Activated naive CD8-positive, alpha-beta T cell treated with anti-CD3 and anti-CD28 coated beads, Interleukin-2, amount 50 U/mL, for 24 hours (primary cell): ENCODE data around the gene SNX24.

Experiments
- ATAC-seq: fragments of 150-1000 bp; cut with Tn5 transposase; one replicate; pipeline ENCODE4 v1.10.0; 2021
- DNase-seq: peaks from one replicate; pipeline ENCODE4 v3.0.0; 2021
- H3K27ac Mint-ChIP-seq: one replicate; pipeline ENCODE4 v1.8.0; 2021; ENCODE audit warnings: mild to moderate bottlenecking, mixed read lengths
- H3K27me3 Mint-ChIP-seq: one replicate; pipeline ENCODE4 v1.8.0; 2021; ENCODE audit warnings: mixed read lengths
- H3K36me3 Mint-ChIP-seq: one replicate; pipeline ENCODE4 v1.8.0; 2021; ENCODE audit warnings: low read depth, mixed read lengths
- H3K4me1 Mint-ChIP-seq: one replicate; pipeline ENCODE4 v1.8.0; 2021; ENCODE audit warnings: mixed read lengths
- H3K4me3 Mint-ChIP-seq: one replicate; pipeline ENCODE4 v1.8.0; 2021; ENCODE audit warnings: mild to moderate bottlenecking, moderate library complexity, mixed read lengths
- H3K9me3 Mint-ChIP-seq: one replicate; pipeline ENCODE4 v1.8.0; 2021; ENCODE audit warnings: mixed read lengths

The SNX24 gene, protein sequence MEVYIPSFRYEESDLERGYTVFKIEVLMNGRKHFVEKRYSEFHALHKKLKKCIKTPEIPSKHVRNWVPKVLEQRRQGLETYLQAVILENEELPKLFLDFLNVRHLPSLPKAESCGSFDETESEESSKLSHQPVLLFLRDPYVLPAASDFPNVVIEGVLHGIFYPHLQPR

DNA sequence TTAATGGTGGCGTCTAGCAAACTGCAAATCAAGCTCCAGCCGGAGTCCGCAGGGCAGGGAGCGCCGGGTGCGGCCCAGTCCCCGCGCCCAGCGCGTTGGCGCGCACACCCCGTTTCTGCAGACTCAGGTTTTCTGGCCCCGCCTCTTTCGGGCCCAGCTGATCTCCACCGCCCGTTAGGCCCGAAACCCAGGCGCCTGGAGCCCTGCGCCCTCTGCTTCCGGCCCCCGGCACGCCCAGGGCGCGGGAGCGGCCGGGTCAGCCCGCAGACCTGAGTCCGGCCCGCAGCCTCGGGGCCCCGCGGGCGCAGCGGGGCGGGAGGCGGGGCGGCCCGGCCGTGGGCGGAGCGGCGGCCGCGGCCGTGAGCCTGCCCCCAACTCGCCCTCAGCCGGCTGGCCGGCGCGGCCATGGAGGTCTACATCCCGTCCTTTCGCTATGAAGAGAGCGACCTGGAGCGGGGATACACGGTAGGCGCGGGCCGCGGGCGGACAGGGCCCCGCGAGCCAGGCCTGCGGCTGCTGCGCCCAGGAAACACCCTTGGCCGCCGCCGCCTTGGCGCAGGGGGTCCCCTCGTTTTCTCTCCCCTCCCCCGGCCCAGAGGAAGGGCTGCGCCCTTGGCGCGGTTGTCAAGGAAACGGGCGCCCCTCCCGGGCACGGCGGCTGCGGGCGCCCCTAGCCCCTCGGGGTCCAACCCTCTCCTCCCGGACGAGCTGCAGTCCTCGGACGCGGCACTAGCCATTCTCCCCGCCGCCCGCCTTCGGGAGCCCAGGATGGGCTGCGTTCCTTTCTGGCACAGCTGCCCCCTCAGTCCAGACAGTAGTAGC is at the start of gene SNX24:
Gene SNX24, plus strand, starts transcription at position 385 of the 822 bp plus-strand sequence. Its CDS starts 21 bp downstream, at position 406.
- no peaks in the 10 kb centered on the region for H3K36me3 Mint-ChIP-seq
- peaks cover 18% of the 10 kb centered on the region for H3K4me1 Mint-ChIP-seq
- H3K27me3 Mint-ChIP-seq: peaks cover 8% of the 10 kb centered on the region
- H3K4me3 Mint-ChIP-seq: peak within 1 kb of the TSS; percentile 84
- peak within 1 kb of the TSS; percentile 69 for H3K27ac Mint-ChIP-seq
- no peaks in the 10 kb centered on the region for H3K9me3 Mint-ChIP-seq
- peak; percentile 89 for ATAC-seq
- DNase-seq: peak; percentile 71

DNA sequence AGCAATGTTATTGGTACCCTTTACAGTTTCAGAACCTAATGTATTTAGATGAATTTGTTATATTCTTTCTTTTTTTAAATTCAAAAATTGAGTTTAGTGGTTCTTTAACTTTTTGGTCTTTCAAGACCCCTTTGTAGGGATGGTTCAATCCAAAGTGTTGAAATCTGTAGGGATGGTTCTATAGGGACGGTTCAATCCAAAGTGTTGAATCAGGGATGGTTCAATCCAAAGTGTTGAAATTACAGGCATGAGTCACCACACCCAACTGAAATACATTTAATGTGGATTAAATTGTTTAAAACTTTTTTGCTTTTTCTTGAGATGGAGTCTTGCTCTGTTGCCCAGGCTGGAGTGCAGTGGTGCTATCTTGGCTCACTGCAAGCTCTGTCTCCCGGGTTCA is 39.9 kb upstream of the SNX24 start:
- H3K36me3 Mint-ChIP-seq: peaks cover 45% of the 10 kb centered on the region

DNA sequence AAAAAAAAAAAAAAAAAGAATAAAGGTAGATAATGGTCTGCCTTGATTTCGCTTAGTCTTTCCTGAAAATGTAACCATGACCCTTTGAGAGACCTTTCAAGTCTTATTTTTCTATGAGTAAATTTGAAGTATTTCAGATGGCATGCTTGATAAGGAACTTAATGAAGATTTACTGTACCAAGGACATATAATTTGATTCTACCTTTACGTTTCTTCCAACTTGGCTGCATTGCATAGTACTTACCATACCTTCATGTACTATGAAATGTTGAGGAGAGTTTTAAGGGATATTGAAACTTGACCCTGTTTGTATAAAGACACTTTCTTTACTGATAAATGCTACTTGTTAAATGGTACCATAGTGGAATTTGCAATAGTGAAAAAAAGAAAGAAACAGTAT is 35.0 kb upstream of the SNX24 start:
- Mint-ChIP-seq H3K4me3 (no peak overlapping the region), H3K36me3 (peaks cover 26% of the 10 kb centered on the region), H3K4me1 (no peaks in the 10 kb centered on the region), H3K27me3 (no peaks in the 10 kb centered on the region), H3K9me3 (no peaks in the 10 kb centered on the region), H3K27ac (no peak overlapping the region)
- ATAC-seq: no peak
- no peak for DNase-seq

More for the DNA sequence above, 39.9 kb upstream of the SNX24 start:
- Mint-ChIP-seq H3K4me3 (no peak overlapping the region), H3K27me3 (no peaks in the 10 kb centered on the region), H3K27ac (no peak overlapping the region), H3K9me3 (no peaks in the 10 kb centered on the region), H3K4me1 (no peaks in the 10 kb centered on the region)
- DNase-seq (no peak), ATAC-seq (no peak)

DNA sequence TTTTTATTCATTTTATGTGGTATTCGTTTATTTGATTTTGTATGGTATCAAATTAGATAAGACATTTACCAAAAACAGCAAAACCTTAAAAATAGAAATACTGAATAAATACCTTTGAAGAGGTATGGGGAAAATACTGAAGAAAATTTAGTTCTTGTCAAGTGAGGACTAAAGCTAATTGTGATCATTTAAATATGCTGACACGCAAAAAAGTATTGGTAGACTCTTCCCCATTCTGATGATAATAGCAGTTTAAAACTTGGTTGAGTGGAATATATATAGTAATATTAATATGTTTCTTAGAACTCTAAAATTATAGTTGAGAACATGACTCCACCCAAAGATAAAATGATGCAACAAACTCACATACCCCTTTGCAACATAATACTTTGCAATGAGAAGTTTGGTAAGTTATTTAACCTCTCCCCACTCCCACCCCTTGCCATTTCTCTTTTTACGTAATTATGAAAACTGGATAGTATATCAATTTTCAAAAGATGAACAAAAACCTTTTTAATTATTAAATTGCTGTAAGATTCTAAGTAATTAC is 30.1 kb upstream of the SNX24 start:
- DNase-seq (no peak), ATAC-seq (no peak)
- H3K27me3 Mint-ChIP-seq: no peaks in the 10 kb centered on the region
- H3K36me3 Mint-ChIP-seq: peaks cover 10% of the 10 kb centered on the region
- no peaks in the 10 kb centered on the region for H3K4me1 Mint-ChIP-seq
- no peak overlapping the region for H3K27ac Mint-ChIP-seq
- H3K9me3 Mint-ChIP-seq: no peaks in the 10 kb centered on the region
- H3K4me3 Mint-ChIP-seq: no peak overlapping the region

DNA sequence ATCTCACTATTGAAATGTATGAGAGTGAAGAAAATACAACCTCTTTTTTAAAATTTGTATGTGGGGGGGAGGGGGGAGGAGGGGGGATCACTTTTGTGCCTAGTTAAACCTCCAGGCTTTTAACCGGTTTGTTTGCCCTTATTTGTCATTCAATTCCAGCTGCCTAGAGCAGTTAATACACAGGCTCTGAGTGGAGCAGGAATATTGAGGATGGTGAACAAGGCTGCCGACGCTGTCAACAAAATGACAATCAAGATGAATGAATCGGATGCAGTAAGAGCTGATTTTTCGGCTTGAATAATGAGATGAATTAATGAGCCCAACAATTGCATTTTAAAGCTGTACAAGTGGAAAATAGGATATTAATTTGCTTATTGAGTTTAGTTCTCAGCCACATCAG is 28.7 kb upstream of the SNX24 start:
- H3K9me3 Mint-ChIP-seq: no peaks in the 10 kb centered on the region
- H3K4me1 Mint-ChIP-seq: no peaks in the 10 kb centered on the region
- H3K27ac Mint-ChIP-seq: no peak overlapping the region
- DNase-seq (no peak), ATAC-seq (no peak)
- no peak overlapping the region for H3K4me3 Mint-ChIP-seq
- H3K36me3 Mint-ChIP-seq: peaks cover 11% of the 10 kb centered on the region
- H3K27me3 Mint-ChIP-seq: no peaks in the 10 kb centered on the region

DNA sequence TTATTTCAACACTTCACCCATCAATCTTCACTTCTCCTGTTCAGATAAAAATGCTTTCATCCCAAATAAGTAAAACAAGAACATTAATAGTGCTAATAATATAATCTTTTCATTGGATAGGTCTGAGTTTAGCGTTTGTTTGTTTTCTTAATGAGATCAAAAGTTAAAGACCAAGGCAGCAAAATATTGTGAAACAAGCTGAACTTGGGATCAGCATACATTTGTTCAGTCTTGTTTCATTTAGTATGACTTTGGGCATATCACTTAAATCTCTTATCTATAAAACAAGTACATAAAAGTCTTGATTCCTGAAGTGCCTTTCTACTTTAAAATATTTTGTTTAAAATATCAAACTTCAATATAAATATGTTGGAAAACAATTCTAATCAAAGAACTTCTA is 13.4 kb upstream of the SNX24 start:
- H3K36me3 Mint-ChIP-seq: peaks cover 12% of the 10 kb centered on the region
- ATAC-seq: no peak

DNA sequence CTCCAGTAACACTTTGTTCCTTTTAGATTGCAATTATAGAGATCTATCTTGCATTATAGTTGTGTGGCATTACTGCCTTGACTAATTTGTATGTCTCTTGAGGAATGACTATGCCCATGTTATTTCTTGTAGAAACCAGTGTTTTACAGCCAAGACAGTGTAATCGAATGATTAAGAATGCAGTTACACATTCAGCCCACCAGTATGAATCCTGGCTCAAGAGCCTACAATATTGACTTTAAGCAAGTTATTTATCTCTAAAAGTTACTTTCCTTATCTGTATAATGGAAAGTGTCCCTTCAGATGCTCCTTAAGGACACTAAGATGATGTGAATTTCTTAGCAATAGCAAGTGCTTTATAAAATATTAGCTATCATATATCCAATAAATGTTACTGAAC is 9.7 kb upstream of the SNX24 start:
- DNase-seq (no peak), ATAC-seq (no peak)
- no peak overlapping the region for H3K27ac Mint-ChIP-seq
- no peak overlapping the region for H3K4me3 Mint-ChIP-seq
- H3K27me3 Mint-ChIP-seq: peaks cover 4% of the 10 kb centered on the region
- no peaks in the 10 kb centered on the region for H3K36me3 Mint-ChIP-seq
- peaks cover 2% of the 10 kb centered on the region for H3K4me1 Mint-ChIP-seq
- no peaks in the 10 kb centered on the region for H3K9me3 Mint-ChIP-seq

More for the DNA sequence above, 13.4 kb upstream of the SNX24 start:
- no peak overlapping the region for H3K4me3 Mint-ChIP-seq
- no peak overlapping the region for H3K27ac Mint-ChIP-seq
- H3K9me3 Mint-ChIP-seq: no peaks in the 10 kb centered on the region
- H3K4me1 Mint-ChIP-seq: no peaks in the 10 kb centered on the region
- H3K27me3 Mint-ChIP-seq: no peaks in the 10 kb centered on the region
- no peak for DNase-seq

DNA sequence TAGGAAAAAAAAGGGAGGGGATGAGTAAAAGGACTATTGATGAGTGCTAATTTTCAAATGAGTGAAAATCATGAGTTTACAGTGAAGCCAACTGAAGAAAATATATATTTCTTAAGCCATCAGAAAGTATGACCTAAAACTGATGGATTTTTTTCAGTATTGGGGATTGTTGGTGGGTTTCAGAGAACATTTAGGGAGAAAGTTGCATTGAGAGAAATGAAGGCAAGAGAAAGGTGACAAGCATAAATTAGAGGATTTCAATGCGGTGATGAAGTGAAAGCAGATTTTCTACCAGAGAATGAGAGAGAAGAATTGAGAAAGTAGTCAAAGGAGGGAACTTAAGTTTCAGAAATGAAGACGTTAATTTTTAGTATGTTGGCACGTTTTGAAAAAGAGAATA is 8.5 kb upstream of the SNX24 start:
- Mint-ChIP-seq H3K27me3 (peaks cover 4% of the 10 kb centered on the region), H3K27ac (no peak overlapping the region), H3K9me3 (no peaks in the 10 kb centered on the region), H3K4me1 (peaks cover 2% of the 10 kb centered on the region), H3K36me3 (no peaks in the 10 kb centered on the region), H3K4me3 (no peak overlapping the region)
- no peak for DNase-seq
- no peak for ATAC-seq

DNA sequence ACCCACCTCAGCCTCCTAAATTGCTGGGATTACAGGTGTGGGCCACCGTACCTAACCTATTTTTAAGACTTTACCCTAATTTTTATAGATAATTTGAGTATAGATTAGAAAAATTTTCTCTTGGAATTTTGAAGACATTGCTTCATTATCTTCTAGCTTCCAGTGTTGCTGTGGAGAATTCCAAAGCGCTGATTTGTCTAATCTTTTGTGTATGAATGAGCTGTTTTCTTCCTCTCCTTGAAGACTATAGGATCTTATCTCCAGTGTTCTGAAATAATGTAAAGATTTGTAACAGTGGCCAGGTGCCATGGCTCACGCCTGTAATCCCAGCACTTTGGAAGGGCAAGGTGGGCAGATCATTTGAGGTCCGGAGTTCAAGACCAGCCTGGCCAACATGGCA is 5.7 kb upstream of the SNX24 start:
- no peaks in the 10 kb centered on the region for H3K9me3 Mint-ChIP-seq
- peaks cover 12% of the 10 kb centered on the region for H3K4me1 Mint-ChIP-seq
- DNase-seq (no peak), ATAC-seq (no peak)
- no peak overlapping the region for H3K4me3 Mint-ChIP-seq
- no peaks in the 10 kb centered on the region for H3K36me3 Mint-ChIP-seq
- H3K27ac Mint-ChIP-seq: no peak overlapping the region
- H3K27me3 Mint-ChIP-seq: peaks cover 8% of the 10 kb centered on the region

DNA sequence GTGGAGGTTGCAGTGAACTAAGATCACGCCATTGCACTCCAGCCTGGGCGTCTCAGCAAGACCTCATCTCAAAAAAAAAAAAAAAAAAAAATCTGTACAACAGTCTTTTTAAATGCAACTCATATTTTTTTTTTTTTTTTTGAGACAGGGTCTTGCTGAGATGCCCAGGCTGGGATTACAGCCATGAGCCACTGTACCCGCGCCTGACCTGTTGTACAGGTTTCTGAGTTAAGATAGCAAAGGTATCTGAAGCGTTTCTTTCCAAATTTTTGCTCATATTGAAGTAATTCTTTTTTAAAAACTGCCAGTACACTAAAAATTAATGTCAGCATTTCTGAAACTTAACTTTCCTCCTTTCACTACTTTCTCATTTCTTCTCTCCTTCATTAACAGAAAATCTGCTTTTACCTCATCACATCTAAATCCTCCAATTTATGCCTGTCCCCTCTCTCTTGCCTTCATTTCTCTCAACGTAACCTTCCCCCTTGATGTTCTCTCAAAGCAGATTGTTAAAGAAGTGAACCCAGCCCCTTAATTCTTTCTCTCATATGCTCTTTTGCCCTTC is 3.3 kb upstream of the SNX24 start:
- Mint-ChIP-seq H3K36me3 (no peaks in the 10 kb centered on the region), H3K4me3 (no peak overlapping the region), H3K9me3 (no peaks in the 10 kb centered on the region), H3K27me3 (peaks cover 10% of the 10 kb centered on the region), H3K4me1 (peaks cover 18% of the 10 kb centered on the region), H3K27ac (no peak overlapping the region)
- DNase-seq: no peak
- ATAC-seq: no peak

DNA sequence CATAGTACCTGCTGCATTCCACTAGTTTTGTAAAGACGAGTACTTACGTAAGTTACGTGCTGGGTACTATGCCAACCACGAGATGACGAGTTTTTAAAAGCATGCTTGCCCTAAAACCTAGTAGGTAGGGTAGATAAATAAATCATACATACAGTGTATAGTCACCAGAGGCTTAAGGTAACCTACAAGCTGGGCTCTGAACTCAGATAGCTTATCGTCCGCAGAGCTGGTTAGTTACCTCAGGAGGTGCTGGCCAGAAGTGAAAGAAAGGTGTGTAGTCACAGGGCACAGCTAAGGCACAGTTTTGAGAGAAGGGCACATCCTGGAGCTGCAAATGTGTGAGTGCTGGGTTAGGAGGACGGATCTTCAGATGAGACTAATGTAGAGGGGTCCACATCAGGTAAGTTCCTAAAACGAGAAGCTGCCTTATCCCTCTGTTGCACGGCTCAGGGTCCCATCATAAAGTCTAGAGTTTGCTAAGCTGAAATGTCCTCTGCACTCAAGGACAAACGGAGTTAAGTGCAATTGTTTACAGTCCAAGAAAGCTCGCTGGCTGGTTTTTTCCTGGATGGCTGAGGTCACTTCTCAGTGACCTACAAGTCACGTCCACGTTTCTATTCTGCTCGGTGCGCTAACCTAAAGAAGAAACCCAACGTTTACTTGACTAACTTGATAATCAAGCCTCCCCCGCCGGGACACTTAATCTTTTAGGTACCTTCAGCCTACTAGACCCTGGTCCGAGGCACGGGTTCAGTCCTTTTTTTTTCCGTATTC is 1.1 kb upstream of the SNX24 start:
- H3K27ac Mint-ChIP-seq: peak overlapping the region; percentile 69
- no peak for ATAC-seq

DNA sequence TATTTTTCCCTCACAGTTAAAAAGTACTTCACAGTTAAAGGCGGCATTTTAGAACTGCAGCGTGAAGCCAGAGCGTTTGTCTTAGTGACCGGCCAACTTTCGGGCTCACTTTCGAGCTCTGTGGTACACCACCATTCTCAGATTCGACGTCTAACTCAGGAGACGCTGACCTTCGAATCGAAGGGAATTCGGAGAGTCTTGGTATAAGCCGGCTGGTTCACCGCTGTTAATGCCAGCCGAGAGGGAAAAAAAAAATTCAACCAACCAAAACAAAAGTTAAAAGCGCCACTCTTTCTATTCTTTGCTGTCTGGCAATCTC is 544 bp upstream of the SNX24 start:
- Mint-ChIP-seq H3K27ac (peak overlapping the region; percentile 69), H3K36me3 (no peaks in the 10 kb centered on the region), H3K4me3 (peak overlapping the region; percentile 84), H3K4me1 (peaks cover 18% of the 10 kb centered on the region), H3K9me3 (no peaks in the 10 kb centered on the region), H3K27me3 (peaks cover 10% of the 10 kb centered on the region)
- peak; percentile 5 for DNase-seq
- ATAC-seq: peak; percentile 15

More for the DNA sequence above, 1.1 kb upstream of the SNX24 start:
- no peak for DNase-seq
- peaks cover 10% of the 10 kb centered on the region for H3K27me3 Mint-ChIP-seq
- H3K9me3 Mint-ChIP-seq: no peaks in the 10 kb centered on the region
- peak overlapping the region; percentile 84 for H3K4me3 Mint-ChIP-seq
- no peaks in the 10 kb centered on the region for H3K36me3 Mint-ChIP-seq
- peaks cover 18% of the 10 kb centered on the region for H3K4me1 Mint-ChIP-seq

DNA sequence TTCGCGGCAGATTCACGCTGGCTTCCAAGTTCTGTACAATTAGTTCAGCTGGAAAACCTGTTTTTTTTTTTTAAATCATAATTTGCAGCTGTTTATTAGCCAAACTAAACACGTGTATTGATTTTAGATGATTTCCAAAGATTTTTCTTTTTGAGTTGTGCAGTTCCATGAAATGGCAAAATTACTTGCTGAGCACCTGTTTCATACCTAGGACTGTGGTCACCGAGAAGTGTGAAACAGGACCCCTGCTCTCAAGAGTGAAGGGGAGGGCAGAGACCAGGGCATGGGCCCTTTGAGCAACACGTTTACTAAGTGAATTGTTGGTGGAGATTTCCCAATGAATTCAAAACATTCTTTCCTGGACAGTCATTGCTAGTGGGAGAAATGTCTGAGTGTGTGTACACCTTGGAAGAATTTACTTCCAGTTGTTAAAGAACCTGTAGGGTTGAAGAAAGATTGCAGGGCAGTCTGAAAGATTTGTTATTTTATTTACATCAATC is 688 bp downstream of the SNX24 start:
- Mint-ChIP-seq H3K4me1 (peaks cover 17% of the 10 kb centered on the region), H3K27ac (no peak overlapping the region), H3K9me3 (no peaks in the 10 kb centered on the region)

DNA sequence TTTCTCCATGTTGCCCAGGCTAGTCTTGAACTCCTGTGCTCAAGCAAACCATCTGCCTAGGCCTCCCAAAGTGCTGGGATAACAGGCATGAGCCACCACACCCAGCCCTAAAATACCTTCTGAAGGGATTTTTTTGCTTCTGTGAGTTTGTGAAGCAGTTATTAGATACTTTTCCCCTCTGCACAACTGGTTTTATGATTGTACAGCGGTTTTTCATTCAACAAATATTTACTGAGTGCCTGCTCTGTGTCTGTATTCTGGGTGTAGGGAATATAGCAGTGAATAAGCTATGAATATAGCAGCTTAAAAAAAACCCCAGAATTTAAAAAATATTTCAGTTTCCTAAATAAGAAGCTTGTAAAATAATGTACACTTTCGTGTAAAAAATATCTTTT is 2.3 kb downstream of the SNX24 start:
- H3K36me3 Mint-ChIP-seq: no peaks in the 10 kb centered on the region
- DNase-seq (no peak), ATAC-seq (no peak)
- no peak overlapping the region for H3K27ac Mint-ChIP-seq
- peaks cover 17% of the 10 kb centered on the region for H3K4me1 Mint-ChIP-seq
- no peaks in the 10 kb centered on the region for H3K9me3 Mint-ChIP-seq
- no peak overlapping the region for H3K4me3 Mint-ChIP-seq
- peaks cover 2% of the 10 kb centered on the region for H3K27me3 Mint-ChIP-seq

More for the DNA sequence above, 688 bp downstream of the SNX24 start:
- Mint-ChIP-seq H3K36me3 (no peaks in the 10 kb centered on the region), H3K27me3 (peaks cover 6% of the 10 kb centered on the region), H3K4me3 (peak overlapping the region; percentile 68)
- no peak for DNase-seq
- ATAC-seq: no peak
